H1 (cell line): ENCODE measurements around the gene PSPN. TPM values are rescaled to one million over a fixed set of nuclear protein-coding genes. Genes with fewer than 3 reads are reported as not detected.

Experiments used
- CTCF ChIA-PET: fragments of 300-600 bp; sonication (Branson Sonifier 250); formaldehyde crosslinking; loops from one replicate; lab custom pipeline; 2021; ENCODE audit not compliant: partially characterized antibody; lab: Charles Lee
- POLR2A ChIA-PET: fragments of 300-600 bp; sonication (Branson Sonifier 250); formaldehyde crosslinking; loops from one replicate; lab custom pipeline; 2021; ENCODE audit warnings: inconsistent platforms; ENCODE audit not compliant: partially characterized antibody; lab: Charles Lee
- DNase-seq, 2 experiments: peaks; one replicate each; pipeline versions ENCODE4 v3.0.0 to v3.0.0-alpha.2; 2010 to 2022; ENCODE audit warnings: low spot score in 2 of 2, low read depth in 1 of 2, mixed read lengths in 1 of 2
- FAIRE-seq: peaks from 2 replicates; lab custom pipeline; 2011; peaks lifted over from hg19 to GRCh38; lab: Jason Lieb, UNC
- H2AFZ ChIP-seq: 2 replicates; pipeline ENCODE4 v1.8.1; 2012; ENCODE audit warnings: low read length, inconsistent platforms
- H2AK5ac ChIP-seq: 2 replicates; pipeline ENCODE4 v1.6.1; 2013; ENCODE audit warnings: low read depth, low read length
- H2BK120ac ChIP-seq: replicated peaks from 2 replicates; pipeline ENCODE3; 2013; ENCODE audit warnings: low read depth, low read length, inconsistent platforms
- H2BK12ac ChIP-seq: 2 replicates; pipeline ENCODE4 v1.6.1; 2013; ENCODE audit warnings: low read depth, low read length
- H2BK15ac ChIP-seq: 2 replicates; pipeline ENCODE4 v1.6.1; 2013; ENCODE audit warnings: low read length
- H2BK20ac ChIP-seq: 2 replicates; pipeline ENCODE4 v1.6.1; 2013; ENCODE audit warnings: low read length
- H2BK5ac ChIP-seq: 2 replicates; pipeline ENCODE4 v1.6.1; 2013; ENCODE audit warnings: low read depth, low read length
- H3K14ac ChIP-seq: 2 replicates; pipeline ENCODE4 v1.6.1; 2013; ENCODE audit warnings: inconsistent platforms; ENCODE audit not compliant: insufficient read length
- H3K18ac ChIP-seq: 2 replicates; pipeline ENCODE4 v1.6.1; 2013; ENCODE audit warnings: low read length; ENCODE audit errors: extremely low read depth
- H3K23ac ChIP-seq: 2 replicates; pipeline ENCODE4 v1.6.1; 2013; ENCODE audit warnings: inconsistent platforms; ENCODE audit not compliant: insufficient read length
- H3K23me2 ChIP-seq: 2 replicates; pipeline ENCODE4 v1.6.1; 2013; ENCODE audit warnings: low read depth, low read length
- H3K27ac ChIP-seq: 2 replicates; pipeline ENCODE4 v1.6.1; 2011; ENCODE audit warnings: low read depth, low read length, inconsistent platforms
- H3K27me3 ChIP-seq, 4 experiments: replicated peaks in 1 of 4; 1 replicate in 1 of 4; 2 replicates in 3 of 4; pipeline versions ENCODE4 v1.6.1 to v1.8.1; 2011 to 2013; ENCODE audit warnings: low read length in 3 of 4, mild to moderate bottlenecking in 3 of 4, inconsistent platforms in 2 of 4, mixed read lengths in 2 of 4, moderate library complexity in 1 of 4; ENCODE audit not compliant: control insufficient read depth in 3 of 4, insufficient read depth in 3 of 4; ENCODE audit errors: extremely low read depth in 1 of 4
- H3K36me3 ChIP-seq, 4 experiments: 2 replicates each; pipeline versions ENCODE4 v1.6.1 to v1.8.1; 2011 to 2013; ENCODE audit warnings: mild to moderate bottlenecking in 4 of 4, low read length in 3 of 4, moderate library complexity in 2 of 4, control low read depth in 1 of 4, inconsistent platforms in 1 of 4; ENCODE audit not compliant: insufficient read depth in 4 of 4, control insufficient read depth in 2 of 4
- H3K4ac ChIP-seq: replicated peaks from 2 replicates; pipeline ENCODE3; 2013; ENCODE audit warnings: low read length, low read depth, mixed read lengths, inconsistent platforms; ENCODE audit not compliant: insufficient read length
- H3K4me1 ChIP-seq, 4 experiments: replicated peaks in 1 of 4; 1 replicate in 1 of 4; 2 replicates in 3 of 4; pipeline versions ENCODE4 v1.6.1 to v1.8.1; 2011 to 2013; ENCODE audit warnings: low read length in 3 of 4, inconsistent platforms in 2 of 4, mixed read lengths in 1 of 4; ENCODE audit not compliant: insufficient read depth in 4 of 4, control insufficient read depth in 3 of 4
- H3K4me2 ChIP-seq, 2 experiments: 2 replicates each; pipeline versions ENCODE4 v1.6.1 to v1.8.1; 2011 to 2013; ENCODE audit warnings: low read depth in 2 of 2, low read length in 2 of 2, control low read depth in 1 of 2, inconsistent platforms in 1 of 2, mild to moderate bottlenecking in 1 of 2; ENCODE audit not compliant: insufficient read depth in 1 of 2
- H3K4me3 ChIP-seq, 4 experiments: fragments of 200-600, 300-600 bp in 1 of 4; sonication (generic), shearing (Covaris generic), sonication (Bioruptor Twin) in 1 of 4; 2 replicates each; pipeline versions ENCODE4 v1.5.1 to v1.8.1; 2011 to 2016; ENCODE audit warnings: low read length in 4 of 4, low read depth in 3 of 4, control low read depth in 2 of 4, inconsistent platforms in 2 of 4, mild to moderate bottlenecking in 2 of 4, mixed read lengths in 1 of 4, moderate library complexity in 1 of 4; ENCODE audit not compliant: insufficient read depth in 2 of 4; ENCODE audit errors: extremely low read depth in 1 of 4
- H3K56ac ChIP-seq: replicated peaks from 2 replicates; pipeline ENCODE3; 2013; ENCODE audit warnings: low read depth, mild to moderate bottlenecking, mixed read lengths, low read length, inconsistent platforms; ENCODE audit not compliant: insufficient read length
- H3K79me1 ChIP-seq: 2 replicates; pipeline ENCODE4 v1.6.1; 2013; ENCODE audit warnings: low read depth, low read length, control low read depth
- H3K79me2 ChIP-seq, 2 experiments: 2 replicates each; pipeline versions ENCODE4 v1.6.1 to v1.8.1; 2012 to 2013; ENCODE audit warnings: low read length in 2 of 2, mild to moderate bottlenecking in 2 of 2, inconsistent platforms in 1 of 2; ENCODE audit not compliant: insufficient read depth in 2 of 2, control insufficient read depth in 1 of 2
- H3K9ac ChIP-seq, 4 experiments: replicated peaks in 1 of 4; 1 replicate in 1 of 4; 2 replicates in 3 of 4; pipeline versions ENCODE4 v1.6.1 to v1.8.1; 2011 to 2013; ENCODE audit warnings: low read depth in 3 of 4, low read length in 3 of 4, control low read depth in 2 of 4, mild to moderate bottlenecking in 2 of 4, moderate library complexity in 2 of 4, inconsistent platforms in 1 of 4; ENCODE audit errors: extremely low read depth in 1 of 4
- H3K9me3 ChIP-seq, 2 experiments: 2 replicates each; pipeline versions ENCODE4 v1.6.1 to v1.8.1; 2012 to 2013; ENCODE audit warnings: mild to moderate bottlenecking in 2 of 2, moderate library complexity in 2 of 2, control low read depth in 1 of 2, inconsistent platforms in 1 of 2, low read depth in 1 of 2, low read length in 1 of 2, mixed read lengths in 1 of 2; ENCODE audit not compliant: insufficient read depth in 2 of 2
- H4K20me1 ChIP-seq, 2 experiments: replicated peaks in 1 of 2; 2 replicates each; pipeline versions ENCODE3 to v1.8.1; 2011 to 2013; ENCODE audit warnings: inconsistent platforms in 2 of 2, low read length in 2 of 2, mild to moderate bottlenecking in 1 of 2; ENCODE audit not compliant: insufficient read depth in 2 of 2, control insufficient read depth in 1 of 2
- H4K5ac ChIP-seq: 2 replicates; pipeline ENCODE4 v1.6.1; 2013; ENCODE audit warnings: low read length, low read depth, mixed read lengths, inconsistent platforms; ENCODE audit not compliant: insufficient read length
- H4K8ac ChIP-seq: 2 replicates; pipeline ENCODE4 v1.8.0; 2013; ENCODE audit warnings: mild to moderate bottlenecking, moderate library complexity, low read length, inconsistent platforms; ENCODE audit not compliant: insufficient read depth; ENCODE audit errors: extremely low read depth
- H4K91ac ChIP-seq: replicated peaks from 2 replicates; pipeline ENCODE3; 2013; ENCODE audit warnings: low read length, mixed read lengths, inconsistent platforms; ENCODE audit not compliant: insufficient read length
- JUND ChIP-seq: IDR thresholded peaks from 2 replicates; pipeline ENCODE4 v1.6.1; 2011; ENCODE audit warnings: mild to moderate bottlenecking, improper control_type of control experiment, low read length
- KDM1A ChIP-seq: fragments of 200-600, 300-600 bp; sonication (generic); IDR thresholded peaks from 2 replicates; pipeline ENCODE4 v1.7.1; 2016; ENCODE audit warnings: mild to moderate bottlenecking, low read length, borderline replicate concordance
- WGBS, 2 experiments: shearing (Covaris generic) in 1 of 2; methylation state at CpG; one replicate each; pipeline versions ENCODE4 v1.1.6 to v1.1.7; 2013 to 2015; ENCODE audit warnings: low lambda C conversion rate in 2 of 2, mixed read lengths in 2 of 2, inconsistent platforms in 1 of 2, low coverage in 1 of 2, missing lambda C conversion rate in 1 of 2; ENCODE audit not compliant: insufficient replicate concordance in 2 of 2, insufficient coverage in 1 of 2, insufficient read length in 1 of 2; ENCODE audit errors: extremely low coverage in 1 of 2, missing lambda C conversion rate in 1 of 2; 5-methylcytosine and 5-hydroxymethylcytosine counted together
- polyA plus RNA-seq, 7 experiments: library from polyadenylated mRNA; depleted of rRNA in 3 of 7; stranded (reverse) in 5 of 7; unstranded in 2 of 7; fragments of >200 nt in 5 of 7; fragments of 200-250 nt in 2 of 7; gene quantifications; 1 replicate in 5 of 7; 2 replicates in 1 of 7; 4 replicates in 1 of 7; pipeline versions ENCODE4 v1.2.1 to v1.2.3, GENCODE V29; 2011 to 2013; ENCODE audit warnings: missing spikeins in 2 of 7, mixed read lengths in 2 of 7
- total RNA-seq: library from RNA; stranded (reverse); fragmentation: NEBNext Ultra II Directional; extraction: Animal tissue kit (Norgen Biotek cat#: 25700); gene quantifications from 2 replicates; pipeline ENCODE4 v1.2.1, GENCODE V29; 2021

The PSPN gene
- total and polyA plus RNA-seq, 2 of the 8 experiments (the other 6 are each of a cell fraction or from before 2014, with no cell fraction given) = 1.0 to 2.1 TPM

DNA sequence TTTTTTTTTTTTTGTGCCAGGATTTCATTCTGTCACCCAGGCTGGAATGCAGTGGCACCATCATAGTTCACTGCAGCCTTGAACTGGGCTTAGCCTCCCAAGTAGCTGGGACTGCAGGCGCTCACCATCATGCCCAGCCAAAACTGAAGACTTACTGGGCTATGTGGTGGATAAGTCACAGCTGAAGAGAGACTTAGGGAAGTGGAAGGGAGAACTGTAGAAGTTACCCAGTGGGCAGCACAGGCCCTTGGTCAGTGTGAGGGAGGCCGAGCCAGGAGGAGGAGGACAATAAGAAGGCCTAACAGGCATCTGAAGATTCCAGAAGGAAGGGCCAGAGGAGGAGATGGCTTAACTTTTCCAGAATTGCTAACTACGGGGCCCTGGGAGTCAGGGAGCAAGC lies 4.0 kb upstream of the PSPN start:
- Histone ChIP-seq H3K79me1 (no peaks in the 10 kb centered on the region), H2AK5ac (no peak overlapping the region), H3K9ac (no peak overlapping the region), H3K14ac (no peak overlapping the region), H2AFZ (no peak overlapping the region), H3K9me3 (peaks cover 5 to 11% of the 10 kb centered on the region in 2 experiments; a peak in 2 of 4 replicates), H2BK12ac (no peak overlapping the region), H3K4me1 (peaks cover 0 to 6% (median 0%) of the 10 kb centered on the region in 4 experiments; a peak in 3 of 7 replicates), H3K18ac (no peak overlapping the region), H4K20me1 (peaks cover 2 to 8% of the 10 kb centered on the region in 2 experiments), H3K27me3 (no peaks in the 10 kb centered on the region), H3K79me2 (no peaks in the 10 kb centered on the region), H3K36me3 (peaks cover 20 to 54% (median 37%) of the 10 kb centered on the region in 4 experiments), H2BK15ac (no peak overlapping the region), H3K4ac (no peak overlapping the region), H3K27ac (no peak overlapping the region), H2BK5ac (no peak overlapping the region), H3K23me2 (no peaks in the 10 kb centered on the region), H3K4me2 (no peak overlapping the region), H3K56ac (no peak overlapping the region), H2BK20ac (no peak overlapping the region), H4K5ac (no peak overlapping the region), H3K23ac (no peak overlapping the region), H4K91ac (no peak overlapping the region), H2BK120ac (no peak overlapping the region), H4K8ac (no peak overlapping the region), H3K4me3 (no peak overlapping the region)
- ChIA-PET POLR2A (interaction anchor here (0.9 to 9.9 kb wide), 3 partner anchors 11 to 44 kb away, joined by 3 to 81 read pairs (median 5); partner anchors contain the start of gene GTF2F1), CTCF (no interaction called here)
- DNase-seq = no peak
- 95% methylated on average over 3 of the region's 3 CpGs; no CpG with 5 or more reads in 1 of the 2 experiments for WGBS, 2 experiments
- TF ChIP-seq JUND (no peak), KDM1A (no peak)
- FAIRE-seq = no peak
